ENCODE measurements around the gene TARP.

The TARP gene

GRCh38 chr7:38273286-38273995 lies at the start of gene TARP:
TARP (minus strand) TSS chr7:38273636.
- DNase-seq = no peak

- DNase-seq = no peak
Measured at GRCh38 chr7:38323156-38323555, 49.7 kb upstream of the TARP start.

DNA sequence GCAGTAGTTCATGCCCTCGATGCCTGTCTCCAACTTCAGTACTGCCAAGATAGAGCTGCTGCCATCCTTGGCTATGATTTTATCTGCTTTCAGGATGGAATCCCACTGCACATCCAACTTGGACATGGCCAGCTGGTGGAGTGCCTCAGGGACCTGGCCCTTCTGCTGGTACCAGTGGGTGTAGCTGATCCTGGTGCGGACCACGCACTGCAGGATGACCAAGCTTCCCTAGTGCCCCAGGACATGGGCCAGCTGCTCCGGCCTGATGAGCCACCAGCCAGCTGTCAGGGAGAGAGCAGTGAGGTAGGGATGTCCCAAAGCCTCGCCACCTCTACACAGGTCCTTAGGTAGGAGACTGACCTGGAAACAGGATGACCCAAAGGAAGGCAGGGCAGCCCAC lies 49.0 kb upstream of the TARP start:
- no peak for DNase-seq

DNA sequence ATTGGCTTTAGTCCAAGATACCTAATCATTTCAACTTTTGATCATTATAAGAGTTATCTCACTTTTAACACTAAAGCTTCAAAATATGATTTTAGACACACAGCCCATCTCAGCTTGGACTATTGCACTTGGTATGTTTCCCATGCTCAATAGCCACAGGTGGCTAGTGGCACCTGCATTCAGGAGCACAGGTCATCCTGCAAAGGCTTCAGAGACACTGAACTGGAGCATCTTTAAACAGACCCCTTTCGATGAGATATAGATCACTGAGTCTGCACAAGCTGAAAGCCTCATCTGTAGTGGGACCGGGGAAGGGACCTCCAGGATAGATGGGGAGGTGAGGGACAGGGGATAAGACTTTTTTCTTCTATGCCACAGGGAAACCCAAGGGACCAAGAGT lies 48.5 kb upstream of the TARP start:
- no peak for DNase-seq

DNA sequence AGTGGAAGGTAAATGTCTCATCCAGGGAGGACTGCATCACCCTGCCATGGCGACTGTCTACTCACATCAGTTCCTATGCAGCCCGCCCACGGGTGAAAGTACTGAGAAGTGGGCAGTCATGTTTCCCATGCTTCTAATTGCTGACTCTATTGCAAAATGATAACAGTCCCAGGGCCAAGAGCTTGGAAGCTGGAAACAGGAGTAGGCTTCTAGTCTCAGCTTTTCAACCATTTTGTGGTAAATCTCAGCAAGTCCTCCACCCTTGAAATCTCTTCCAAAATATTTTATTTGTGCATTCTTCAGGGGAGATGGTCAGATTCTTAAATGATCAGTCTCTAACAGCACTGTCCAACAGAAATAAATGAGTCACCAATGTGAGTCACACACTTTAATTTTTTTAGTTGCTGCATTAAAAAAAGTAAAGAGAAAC lies 48.1 kb upstream of the TARP start:
- DNase-seq = no peak

GRCh38 chr7:38321050-38321449 lies 47.6 kb upstream of the TARP start:
- no peak for DNase-seq

DNA sequence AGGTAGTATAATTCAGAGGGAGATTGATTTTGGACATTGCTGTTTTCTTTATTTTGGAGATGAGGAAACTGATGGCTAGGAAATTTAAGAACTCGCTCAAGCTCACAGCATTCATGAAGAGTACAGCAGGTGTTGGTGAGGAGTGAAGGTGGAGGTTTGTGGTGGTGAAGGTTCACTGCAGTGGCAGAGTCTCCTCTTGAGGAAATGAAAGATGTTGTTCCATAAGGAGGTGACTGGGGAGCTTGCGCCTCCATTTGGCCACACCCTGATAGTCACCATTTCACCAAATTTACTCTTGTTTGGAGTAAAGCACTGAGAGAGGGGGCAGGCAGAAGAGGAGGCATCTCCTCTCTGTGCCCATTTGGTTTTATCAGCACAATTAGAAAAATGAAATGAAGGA lies 46.4 kb upstream of the TARP start:
- no peak for DNase-seq

DNA sequence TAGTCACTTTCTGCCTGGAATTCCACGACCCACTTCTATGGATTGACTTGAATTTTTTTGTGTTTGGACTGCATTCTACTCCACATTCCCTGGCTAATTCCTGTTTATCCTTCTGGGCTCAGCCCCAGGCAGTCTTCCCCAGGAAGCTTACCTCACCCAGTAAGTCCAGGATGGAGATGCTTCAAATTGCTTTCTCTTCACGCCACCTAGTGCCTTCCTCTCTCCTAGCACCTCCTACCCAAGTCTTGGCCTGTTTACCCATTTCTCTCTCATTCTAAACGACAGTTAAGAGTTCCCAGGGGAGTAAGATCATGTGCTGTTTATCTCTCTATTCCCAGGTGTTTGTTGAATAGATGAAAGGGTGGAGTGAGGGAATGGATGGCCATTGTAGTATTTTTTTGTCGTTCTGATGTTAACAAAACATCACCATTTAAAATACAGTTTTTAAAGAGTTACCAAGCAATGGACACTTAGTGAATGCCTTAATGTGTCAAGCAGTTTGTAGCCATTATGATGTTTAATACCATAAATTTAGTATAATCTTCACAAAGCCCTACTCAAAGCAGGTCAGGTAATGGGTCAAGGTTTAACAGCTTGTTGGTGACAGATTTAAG lies 45.5 kb upstream of the TARP start:
- peak; percentile 70 for DNase-seq

DNA sequence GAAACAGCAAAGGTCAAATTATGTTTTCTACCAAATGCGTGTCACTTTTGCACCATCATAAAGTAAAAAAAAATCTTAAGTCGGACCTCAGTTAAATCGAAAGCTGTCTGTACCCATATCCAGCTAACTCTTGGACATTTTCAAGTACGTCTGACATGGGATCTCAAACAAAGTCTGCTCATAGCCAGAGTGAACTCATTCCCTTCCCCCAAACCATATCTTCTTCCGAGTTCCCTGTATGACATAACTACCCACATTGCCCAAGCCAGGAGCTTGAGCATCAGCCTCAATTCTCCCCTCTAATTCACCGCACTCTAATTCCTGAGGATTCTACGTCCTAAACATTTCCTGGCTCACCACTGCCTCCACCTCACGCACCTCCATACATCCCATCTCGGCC lies 44.8 kb upstream of the TARP start:
- DNase-seq = no peak

- DNase-seq = no peak
Measured at GRCh38 chr7:38317515-38317914, 44.1 kb upstream of the TARP start.

DNA sequence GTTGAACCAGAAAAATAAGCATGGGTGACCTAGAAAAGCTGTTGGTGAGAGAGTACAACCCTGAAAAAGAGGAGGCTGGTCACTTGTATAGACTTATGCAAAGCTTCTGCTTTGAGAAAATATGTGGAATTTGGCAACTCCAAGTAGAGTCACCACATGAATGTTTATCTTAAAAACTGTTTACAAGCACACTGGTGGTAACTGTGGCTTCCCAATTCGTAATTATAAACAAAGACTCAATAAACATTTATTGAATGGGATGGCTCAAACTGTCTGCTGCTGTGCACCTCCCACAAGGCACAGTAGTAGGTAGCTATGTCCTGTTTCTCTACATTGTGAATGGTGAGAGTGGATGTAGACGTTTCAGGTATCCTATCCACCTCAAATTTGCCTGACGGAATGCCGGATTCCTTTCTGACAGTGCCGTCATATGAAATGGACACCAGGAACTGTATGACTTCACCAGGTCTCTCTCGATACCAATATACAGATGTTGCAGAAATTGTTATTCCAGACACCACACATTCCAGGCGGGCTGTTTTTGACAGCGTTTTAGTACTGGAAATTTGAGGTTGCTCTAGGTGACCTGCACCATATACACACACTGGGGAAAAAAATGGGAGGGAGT lies 43.4 kb upstream of the TARP start:
- no peak for DNase-seq

DNA sequence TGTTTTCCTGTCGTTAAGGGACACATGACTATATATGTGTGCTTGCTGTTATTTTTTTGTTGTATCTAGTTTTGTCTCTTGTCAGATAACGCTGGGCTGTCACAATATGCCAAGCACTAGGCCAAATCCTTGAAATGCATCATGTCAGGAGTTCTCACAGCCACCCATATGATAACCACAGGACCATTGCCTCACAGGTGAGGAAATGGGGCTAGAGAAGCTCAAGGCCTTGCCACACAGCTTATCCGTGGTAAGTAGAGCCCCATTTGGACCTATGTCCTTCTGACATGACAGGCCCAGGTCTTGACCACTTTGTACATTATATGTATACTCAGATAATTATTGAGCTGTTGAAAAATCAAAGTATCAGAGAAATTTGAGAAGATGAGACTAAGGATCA lies 42.0 kb upstream of the TARP start:
- no peak for DNase-seq

GRCh38 chr7:38312821-38313220 lies 39.4 kb upstream of the TARP start:
- DNase-seq = no peak

- peak; percentile 23 for DNase-seq
Measured at GRCh38 chr7:38311329-38311937, 38.0 kb upstream of the TARP start.

DNA sequence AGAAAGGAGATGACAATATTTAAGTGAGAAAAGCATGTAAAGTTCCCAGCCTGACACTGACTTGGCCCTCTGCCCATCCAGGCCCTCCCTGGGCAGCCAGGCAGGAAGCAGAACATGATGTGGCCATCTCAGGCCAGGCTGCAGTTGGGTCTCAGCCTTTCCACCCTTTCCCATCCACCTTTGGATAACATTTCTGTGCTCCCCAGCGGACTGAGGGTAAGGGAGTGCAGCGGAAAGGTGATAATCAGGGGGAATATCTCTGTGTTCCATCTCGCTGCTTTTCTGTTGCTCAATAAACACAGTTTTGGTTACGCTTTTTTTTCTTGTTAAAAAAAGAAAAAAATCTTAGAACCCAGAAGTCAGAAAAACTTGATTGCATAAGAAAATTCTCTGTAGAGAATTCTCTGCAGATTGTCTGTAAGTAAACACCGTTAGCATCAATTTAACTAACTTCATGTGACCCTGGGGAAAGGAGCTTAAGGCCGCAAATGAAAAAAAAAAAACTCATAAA lies 37.2 kb upstream of the TARP start:
- DNase-seq = peak; percentile 15

- no peak for DNase-seq
Measured at GRCh38 chr7:38309555-38309954, 36.1 kb upstream of the TARP start.

GRCh38 chr7:38308140-38308539 lies 34.7 kb upstream of the TARP start:
- DNase-seq = no peak

GRCh38 chr7:38307640-38308039 lies 34.2 kb upstream of the TARP start:
- DNase-seq = no peak

- DNase-seq = no peak
Measured at GRCh38 chr7:38306914-38307313, 33.5 kb upstream of the TARP start.

GRCh38 chr7:38306171-38306570 lies 32.7 kb upstream of the TARP start:
- DNase-seq = no peak

GRCh38 chr7:38303866-38304265 lies 30.4 kb upstream of the TARP start:
- no peak for DNase-seq

DNA sequence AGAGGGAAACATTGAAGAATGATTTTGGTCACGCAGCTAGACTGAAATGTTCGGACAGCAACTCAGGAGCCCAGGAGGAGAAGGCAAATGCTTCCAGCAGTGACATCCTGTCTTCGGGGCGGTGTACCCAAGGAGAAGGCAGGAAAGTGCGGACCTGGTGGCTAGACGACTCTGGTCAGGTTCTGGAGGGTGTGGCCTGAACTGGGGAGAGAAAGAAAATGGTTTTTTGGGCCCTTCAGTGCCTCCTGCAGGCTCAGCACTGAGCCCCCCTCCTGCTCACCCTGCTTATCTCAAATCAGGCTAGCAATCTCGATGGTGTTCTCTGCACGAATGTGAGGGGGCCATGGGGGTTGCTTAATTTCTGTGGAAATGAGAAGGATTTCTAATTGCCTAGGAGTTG lies 26.7 kb upstream of the TARP start:
- no peak for DNase-seq

DNA sequence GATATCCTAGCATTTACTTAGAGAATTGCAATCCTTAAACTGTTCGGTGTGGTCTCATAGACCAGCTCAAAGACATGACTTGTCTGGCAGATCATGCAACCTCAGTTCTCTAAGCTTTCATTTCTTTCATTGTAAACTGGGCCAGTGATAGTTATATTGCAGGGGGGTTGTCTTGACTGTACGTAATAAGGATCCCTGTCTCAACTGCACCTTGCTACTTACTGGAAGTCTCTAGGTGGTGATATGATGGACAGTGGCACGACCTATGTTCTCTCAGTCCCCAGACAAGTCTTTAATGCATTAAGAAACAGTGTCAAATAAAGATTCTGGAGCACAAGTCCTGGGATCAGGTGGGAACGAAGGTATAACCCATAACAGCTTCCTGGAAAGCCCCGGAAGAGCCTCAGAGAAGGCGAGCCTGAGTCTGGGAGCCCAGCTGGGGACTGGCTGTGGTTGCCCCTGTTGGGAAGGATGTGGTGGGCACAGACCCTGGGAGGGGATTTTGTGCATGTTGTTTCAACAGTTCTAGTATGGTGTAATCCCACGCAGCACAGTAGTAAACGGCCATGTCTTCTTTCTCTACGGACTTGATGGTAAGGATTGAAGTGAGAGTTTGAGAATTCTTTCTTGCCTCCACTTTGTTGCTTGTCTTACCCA lies 26.0 kb upstream of the TARP start:
- DNase-seq = no peak
